Fibroblast of skin of scalp (primary cell): Measurements from ENCODE around the gene CCHCR1.

Experiments
- DNase-seq: peaks from one replicate; pipeline ENCODE4 v3.0.0-alpha.2; 2013

Gene CCHCR1

DNA sequence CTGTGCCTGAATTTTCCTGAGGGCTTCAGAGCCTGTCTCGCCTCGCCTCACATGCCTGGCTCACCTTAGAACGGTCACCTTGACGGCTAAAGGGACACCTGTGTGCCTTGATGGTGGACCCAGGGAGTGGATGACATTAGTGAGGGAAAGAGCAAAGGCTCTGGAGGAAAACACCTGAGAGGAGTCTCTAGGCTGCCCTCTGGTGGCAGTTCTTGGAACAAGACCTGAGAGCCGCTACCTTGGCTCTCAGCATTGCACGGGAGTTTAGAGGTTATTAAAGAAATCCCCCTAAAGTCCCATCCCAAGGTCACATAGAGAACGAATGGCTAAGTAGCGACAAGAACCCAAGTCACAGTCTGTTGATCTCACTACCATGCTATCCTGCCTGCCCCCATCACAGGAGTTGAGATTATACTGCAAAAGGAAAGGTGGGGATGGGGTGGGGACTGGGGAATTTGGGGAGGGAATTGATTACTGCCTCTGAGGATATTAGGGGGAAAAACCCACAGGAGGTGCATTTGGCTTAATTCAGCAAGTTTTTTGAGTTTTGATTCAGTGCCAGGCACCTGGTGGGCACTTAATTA lies 29.4 kb downstream of the CCHCR1 start:
- DNase-seq: peak; percentile 34

DNA sequence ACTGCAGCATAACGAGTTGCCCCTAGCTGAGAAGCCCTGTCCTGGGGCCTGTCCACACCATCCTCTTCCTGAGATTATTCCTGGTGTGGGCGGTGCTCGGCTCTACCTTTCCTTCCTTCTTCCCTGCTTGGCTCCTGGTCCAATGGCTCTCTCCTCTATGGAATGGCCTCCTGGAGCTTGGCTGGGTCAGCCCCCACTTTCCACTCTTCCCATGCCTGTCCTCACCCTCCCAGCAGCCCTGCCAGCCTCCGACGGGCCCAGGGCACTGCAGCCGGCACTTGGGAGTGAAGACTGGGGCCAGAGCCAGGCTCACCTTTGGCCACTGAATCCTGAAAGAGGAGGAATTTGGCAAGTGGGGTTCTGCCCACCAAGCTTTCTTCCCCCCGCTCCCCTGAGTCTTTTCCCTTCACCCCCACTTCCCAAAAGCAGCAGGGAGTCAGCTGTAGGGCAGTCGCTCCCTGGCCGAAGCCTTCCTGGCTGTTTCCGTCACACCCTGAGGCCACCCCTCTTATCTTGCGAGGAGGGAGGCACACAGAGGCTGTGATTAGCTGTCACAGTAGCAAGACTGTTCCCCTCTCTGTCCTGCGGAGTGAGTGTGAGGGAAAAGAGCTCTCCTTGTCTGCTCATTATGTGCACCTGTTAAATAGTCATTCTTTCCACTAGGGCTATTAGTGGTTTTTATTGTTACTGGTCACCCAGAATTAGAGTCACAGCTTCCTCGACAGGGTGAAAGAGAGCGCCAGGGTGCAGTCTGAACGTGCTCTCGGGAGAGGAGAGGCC lies 31.0 kb downstream of the CCHCR1 start:
- DNase-seq: no peak

DNA sequence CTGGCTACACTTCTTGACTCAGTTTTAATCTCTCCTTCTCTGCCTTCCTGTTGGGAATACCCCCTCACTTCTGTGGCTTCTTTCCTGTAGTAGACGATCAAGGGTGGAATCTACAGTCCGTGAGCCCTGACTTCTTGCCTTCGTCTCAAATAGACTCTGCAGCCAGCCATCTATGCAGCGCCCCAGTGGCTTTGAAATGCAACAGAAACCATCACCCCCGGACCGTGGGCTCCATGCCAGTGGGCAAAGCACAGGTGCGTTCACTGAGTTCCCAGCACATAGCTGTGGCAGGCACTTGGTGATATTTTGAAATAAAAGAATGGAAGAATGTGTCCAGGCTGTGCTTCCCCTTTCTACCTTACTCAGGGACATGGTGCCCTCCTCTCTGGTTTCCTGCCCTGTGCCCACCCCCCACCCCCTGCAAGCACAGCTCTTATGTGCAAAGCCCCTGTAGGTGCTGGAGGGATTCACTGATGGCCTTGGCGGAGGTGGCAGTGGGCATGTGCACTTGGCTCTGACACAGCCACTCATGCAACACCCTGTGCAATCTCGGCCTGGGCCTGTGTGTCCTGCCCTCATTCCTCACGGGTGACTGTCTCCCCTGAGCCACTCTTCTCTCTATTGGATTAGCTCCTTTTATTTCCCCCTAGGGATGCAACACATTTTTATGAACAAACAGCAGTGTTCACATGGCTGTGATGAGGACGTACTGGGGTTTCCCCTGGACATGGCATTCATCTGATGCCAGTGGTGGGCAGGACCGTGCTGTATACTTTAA lies 31.8 kb downstream of the CCHCR1 start:
- peak; percentile 84 for DNase-seq

DNA sequence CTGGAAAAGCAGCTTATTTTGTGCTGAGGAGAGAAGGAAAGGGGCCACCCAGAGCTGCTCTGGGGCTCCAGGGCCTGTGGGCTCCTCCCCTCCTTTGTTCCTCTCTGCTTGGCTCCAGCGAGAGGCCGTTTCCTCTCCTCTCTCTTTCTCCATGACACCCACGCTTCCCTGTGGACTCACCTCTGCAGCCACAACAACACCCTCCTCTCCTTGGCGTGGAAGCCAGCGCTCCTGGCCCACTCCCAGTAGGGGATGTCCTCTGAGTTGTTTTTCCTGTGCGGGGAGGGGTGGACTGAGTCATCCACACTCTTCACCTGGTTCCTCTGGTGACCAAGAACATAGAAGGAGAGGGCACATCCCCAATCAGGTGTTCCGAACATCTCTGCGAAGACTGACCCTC lies 32.4 kb downstream of the CCHCR1 start:
- DNase-seq: no peak

DNA sequence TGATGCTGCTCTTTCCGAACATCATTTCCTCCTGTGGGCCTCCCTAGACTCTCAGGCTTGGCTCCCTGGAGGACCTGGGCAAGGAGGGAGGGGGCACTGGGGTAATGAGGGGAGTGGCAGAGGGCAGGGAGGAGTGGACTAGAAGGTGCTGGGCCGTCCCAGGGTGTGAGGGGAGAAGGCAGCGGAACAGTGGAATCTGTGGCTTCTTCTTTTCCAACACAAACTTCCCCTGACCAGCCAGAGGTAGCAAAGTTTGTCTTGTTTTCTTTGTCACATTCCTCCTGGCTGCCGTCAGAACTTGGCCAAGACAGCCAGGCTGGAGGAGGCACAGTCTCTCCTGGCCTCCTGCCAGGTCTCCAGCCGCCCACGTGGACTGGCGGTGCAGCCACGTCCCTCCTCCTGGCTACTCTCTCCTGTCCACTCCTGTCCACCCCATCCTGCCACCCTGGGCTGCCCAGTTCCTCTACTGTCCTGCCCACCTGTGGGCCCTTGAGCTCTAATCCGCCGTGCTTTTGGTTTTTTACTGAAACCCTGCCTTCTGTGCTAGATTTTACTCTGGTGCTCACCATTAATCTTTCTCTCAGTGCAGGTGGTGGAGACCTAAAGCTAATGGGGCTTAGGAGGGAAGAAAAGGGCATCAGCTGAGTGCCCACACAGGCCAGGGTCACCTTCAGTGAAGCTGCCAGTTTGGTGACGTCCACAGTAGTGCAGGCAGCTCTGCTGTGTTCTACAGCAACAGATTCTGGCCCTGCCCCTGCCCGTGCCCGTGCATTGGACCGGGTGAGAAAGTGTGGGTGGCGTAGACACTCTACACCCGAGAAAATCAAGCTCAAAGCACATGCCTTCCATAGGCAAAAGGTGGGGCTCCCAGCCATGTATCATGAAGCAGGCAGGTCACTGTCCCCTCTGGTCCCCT lies 34.6 kb downstream of the CCHCR1 start:
- peak; percentile 70 for DNase-seq

DNA sequence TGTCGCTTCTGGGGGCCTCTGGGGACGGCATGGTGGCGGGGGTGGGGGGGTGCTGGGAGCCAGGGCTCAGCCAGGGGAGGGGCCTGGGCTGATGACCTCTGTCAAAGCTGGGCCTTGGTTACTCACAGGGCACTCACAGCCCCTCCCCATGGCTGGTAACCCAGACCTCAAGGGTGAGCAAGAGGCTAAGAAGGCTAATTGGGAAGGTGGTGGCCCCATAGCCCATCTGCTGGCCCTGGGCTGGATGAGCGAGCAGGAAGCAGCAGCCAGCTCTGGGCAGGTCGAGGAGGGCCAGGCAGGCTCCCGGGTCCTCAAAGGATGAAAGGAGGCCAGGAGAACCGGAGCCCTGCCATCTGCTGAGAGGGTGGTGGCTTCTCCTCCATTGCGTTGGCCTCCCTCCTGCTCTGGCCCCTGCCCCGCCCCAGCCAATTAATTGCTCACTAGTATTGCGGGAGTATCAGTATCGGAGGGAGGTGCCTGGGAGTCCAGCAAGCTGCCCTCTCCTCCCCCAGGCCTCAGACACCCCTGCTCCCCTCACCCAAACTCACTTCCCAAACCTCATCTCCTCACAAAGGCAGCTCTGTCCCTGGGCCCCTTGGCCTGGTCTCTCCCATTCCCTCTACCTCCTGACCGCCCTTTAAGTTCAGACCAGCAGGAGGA lies 36.3 kb downstream of the CCHCR1 start:
- no peak for DNase-seq

DNA sequence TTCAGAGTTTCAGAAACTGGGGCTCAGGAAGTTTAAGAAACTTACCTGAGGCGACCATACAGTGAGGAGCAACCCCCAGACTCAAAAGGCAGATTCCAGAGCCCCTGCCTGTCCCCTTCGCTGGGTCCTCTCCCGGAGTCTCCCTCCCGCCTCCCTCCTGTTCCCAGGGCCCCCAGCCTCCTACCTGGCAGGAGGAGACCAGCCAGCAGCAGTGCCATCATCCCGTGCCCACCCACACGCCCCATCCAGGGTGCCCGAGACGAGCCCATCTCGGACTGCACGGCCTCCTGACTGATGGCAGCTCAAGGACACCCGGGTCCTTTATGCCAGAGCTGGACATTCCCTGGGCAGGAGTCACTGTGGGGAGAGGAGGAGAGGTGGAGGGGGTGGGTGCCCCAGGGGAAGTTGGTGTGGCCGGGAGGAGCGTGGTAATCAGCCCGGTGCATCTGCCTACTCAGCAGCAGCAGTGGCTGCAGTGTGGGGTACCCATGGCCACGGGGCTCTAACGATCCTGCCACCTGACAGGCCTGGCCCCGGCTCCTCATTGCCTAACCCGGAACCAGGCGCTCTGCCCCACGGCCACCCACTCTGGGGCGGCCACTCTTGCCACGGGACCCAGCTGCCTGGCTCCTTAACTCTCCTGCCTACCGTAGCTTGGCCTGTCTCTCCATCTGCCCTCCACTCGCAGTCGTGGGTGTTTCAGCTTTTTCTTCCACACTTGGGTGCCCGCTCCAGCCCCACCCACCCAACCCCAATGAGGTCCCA lies 37.3 kb downstream of the CCHCR1 start, which contains the start of gene CDSN:
TSS of gene CDSN (minus strand) at position 296 of the 765 bp plus-strand sequence. CDS start at position 269, 27 bp downstream.
- DNase-seq: no peak

DNA sequence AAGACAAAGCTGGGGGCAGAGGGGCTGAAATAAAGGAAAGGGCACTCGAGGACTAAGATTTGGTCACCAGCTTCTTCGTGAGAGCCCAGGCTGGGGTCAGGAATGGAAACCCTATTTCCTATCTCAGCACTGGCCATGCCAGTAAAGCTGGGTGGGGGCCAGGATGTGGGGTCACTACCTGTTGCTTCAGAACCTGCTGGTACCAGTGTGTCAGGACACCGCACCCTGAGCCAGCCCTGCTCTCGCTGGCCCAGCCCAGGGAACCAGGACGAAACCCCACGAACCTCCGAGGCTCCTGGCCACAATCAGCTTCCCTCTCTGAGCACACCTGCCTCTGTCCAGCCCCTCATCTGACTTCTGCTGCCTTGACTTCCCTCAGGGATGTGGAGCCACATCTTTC lies 39.4 kb downstream of the CCHCR1 start:
- DNase-seq: no peak

DNA sequence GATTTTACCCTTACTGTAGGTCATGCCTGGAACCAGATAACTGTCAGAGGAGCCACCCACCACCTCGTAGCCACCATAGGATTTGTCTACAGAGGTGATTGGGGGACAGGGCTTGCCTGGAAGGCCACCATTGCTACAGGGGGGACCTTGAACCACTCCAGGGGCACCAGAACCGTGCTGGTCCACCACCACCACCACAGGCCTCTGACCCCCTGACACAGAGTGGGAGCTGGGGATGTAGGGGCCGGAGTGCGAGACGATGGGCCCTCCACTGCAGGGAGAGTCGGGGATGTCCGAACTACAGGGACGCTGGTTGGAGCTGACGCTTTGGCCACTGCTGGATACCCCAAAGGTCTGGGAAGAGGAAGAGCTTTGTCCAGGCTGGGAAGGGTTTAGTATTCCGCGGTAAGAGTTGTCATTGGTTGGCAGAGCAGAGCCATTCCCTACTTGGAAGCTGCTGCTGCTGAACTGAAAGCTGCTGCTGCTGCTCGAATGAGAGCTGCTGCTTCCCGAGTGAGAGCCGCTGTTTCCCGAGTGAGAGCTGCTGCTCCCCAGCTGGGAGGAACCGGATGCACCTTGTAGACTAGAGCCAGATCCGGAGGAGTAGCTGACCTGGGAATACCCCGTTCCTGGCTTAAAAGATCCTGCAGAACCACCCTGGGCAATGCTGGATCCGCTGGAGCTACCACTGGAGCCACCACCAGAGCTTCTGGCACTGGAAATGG lies 40.8 kb downstream of the CCHCR1 start:
- DNase-seq: peak; percentile 19

DNA sequence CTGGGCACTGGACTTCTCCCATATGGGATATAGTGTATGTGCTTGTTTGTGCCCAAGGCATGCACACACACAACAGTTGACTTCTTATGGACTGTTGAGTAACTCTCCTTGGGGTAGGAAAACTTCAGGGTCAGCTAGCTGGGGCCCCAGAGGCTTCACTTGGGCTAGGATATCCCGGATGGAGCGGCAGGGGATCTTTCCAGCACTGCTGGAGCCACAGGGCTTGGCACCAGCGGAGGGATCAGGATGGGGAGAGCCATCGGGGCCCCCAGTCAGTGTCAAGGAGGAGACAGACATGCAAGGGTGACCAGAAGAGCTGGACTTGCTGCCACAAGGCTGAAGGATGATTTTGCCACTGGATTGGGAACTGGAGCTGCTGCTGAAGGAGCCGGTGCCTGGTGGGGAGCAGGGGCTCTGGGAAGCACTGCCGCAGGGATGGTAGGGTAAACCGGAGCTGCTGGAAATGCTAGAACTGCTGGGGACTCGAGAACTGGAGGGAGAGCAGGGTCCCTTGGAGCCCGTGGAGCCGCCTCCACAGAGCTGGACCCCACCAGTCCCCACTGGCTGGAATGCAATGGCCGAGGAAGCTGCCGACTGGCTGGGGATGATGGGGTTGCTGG lies 41.6 kb downstream of the CCHCR1 start:
- no peak for DNase-seq

DNA sequence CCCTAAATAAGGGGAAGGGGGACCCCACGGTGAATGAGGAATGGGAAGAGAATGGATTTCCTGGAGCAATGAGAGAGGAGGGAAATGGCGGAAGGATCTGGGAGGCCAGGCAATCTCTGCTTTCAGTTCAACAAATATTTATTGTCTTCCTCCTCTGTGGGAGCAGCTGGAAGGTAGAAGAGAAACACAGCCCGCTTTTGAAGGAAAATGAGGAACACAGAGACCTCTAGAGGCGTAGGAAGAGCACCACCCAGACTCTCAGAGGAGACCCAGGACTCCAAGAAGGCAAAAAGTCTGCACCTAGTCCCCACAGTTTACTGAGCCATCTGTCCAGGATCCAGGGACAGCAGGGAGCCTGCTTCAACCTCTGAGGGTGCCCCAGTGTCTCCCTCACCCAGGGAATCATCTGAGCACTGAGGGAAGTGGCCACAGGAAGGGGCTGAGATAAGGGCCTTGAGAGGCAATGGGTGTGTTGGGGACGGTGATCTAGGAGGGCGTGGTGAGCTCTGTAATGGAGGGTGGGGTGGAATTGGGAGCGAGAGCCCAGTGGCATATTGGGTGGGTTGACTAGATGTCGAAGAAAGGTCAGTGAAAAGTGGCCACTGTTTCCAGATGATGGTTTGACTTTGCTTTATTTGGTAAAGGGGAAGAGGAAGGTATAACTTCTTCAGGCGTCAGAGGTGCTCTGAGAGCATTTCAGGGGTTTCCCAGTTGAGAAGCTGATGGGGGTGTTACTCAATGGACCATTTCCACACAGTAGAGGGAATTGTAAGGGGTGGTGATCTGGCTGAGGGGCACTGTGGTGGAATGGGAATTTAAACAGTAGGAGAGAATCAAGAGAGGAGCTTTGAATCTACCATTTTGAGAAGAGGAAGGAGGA lies 42.4 kb downstream of the CCHCR1 start:
- peak; percentile 74 for DNase-seq

DNA sequence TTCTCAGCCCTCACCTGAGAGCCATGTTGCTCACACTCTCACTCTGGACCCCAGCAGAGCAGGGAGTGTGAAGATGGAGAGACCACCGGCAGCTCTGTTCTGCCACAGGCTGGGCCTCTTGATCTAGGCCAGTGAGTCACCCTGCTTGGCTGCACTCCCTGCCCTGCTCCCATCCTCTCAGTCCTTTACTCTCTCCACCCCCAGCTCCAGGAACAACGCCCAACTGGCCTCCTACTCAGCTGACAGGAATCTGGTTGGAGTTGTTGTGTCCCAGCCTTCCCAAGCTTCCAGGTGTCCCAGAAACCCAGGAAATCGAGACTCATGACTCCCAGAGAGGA lies 43.1 kb downstream of the CCHCR1 start, which contains the start of gene PSORS1C1:
TSS of gene PSORS1C1 (plus strand) at position 260 of the 338 bp plus-strand sequence. CDS start 14,833 bp downstream, outside the sequence.
- peak; percentile 98 for DNase-seq

DNA sequence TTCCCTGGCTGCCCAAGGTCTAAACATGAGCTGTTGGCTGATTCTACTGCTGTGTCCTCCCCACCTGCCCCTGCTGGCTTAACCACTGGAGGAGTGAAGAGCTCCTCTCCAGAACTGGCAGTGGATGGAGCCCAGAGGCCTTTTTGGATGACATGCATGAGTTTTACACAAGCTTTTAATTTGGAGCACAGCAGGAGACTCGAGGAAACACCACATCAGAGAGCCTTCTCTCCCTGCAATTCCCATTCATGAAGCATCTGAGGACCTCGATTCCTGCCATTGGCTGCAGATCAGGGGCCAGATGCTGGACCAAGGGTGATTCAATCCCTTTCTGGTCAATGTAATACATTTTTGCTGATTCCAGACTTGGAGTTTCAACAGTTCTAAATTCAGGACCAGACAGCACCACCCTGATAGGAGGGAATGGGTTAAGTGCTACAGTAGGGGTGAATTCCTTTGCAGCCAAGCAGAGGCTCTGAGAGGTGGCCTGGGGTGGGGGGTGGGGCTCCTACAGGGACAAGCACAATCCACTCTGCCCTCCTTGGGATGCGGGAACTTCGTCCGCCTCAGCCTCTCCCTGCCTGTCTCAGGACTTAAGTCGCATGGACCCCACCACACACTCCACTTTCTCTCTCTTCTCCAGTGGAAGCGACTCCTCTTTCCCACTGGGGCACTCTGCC lies 43.6 kb downstream of the CCHCR1 start:
- peak; percentile 95 for DNase-seq

DNA sequence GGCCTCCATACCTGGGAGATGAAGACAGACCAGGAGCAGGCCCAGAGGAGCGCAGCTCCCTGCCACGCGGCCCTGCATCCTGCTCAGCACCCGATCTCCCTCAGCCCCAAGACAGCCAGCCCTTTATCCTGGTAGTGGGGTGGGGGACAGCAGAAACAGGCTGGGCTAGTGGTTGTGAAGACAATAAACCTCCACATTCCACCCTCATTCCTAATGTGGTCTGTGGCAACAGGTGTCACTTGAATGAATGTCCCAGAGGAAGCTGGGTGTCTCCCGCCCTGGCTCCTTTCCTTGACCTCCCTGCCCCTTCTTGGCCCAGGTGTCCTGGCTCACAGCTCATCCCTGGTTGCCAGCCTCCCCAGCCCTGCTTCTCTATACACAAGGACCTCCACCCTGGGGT lies 45.1 kb downstream of the CCHCR1 start, which contains the start of gene C6orf15:
TSS of gene C6orf15 (minus strand) at position 98 of the 400 bp plus-strand sequence. CDS start at position 78, 20 bp downstream.
- DNase-seq: no peak

DNA sequence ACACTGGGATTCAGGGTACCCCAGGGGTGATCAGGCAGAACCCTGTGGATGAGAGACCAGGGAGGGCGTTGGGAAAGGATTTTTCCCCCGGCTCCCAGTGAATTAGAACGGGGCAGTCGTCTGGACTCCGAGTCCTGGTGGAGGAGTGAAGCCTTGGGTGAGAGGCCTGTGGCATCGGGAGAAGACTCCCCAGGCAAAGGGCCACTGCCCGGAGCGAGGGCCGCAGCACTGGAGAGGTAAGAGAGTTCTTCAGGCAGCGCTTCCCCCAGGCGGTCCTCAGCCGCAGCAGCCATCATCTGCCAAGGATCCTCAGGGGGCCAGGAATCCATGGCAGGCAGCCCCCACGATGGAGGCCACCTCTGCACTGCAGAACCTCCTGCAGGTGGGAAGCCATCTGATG lies 45.9 kb downstream of the CCHCR1 start:
- no peak for DNase-seq

DNA sequence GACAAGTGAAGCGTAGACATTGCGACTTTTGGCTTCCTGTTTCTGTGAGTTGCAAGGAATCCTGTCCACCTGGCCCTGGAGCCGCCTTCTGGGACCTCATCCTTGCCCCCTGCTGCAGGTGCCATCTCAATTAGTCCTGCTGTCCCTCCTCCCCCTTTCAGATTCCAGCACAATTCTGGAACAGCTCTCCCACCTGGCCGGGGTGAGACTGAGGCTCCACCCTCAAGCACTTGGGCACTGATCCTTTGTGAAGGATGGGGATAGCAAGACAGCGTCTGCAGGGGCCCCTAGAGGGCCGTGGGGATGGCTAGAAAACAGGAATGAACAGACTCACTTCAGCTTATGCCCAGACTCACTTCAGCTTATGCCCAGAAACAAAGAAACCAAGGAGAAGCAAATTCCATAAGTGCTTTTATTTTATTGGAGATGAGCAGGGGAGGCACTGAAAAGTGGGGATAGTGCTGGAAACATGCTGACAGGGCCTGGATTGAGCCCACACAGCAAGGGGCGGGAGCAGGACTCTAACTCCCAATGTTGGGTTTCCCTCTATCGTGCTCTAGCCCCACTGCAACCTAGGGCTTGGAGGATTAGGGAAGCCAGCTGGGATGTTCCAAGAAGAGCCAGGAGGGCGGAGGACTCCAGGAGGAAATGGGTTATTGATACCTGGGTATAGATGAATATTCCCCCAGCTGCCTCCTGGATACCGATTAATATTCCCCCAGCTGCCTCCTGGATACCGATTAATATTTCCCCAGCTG lies 46.6 kb downstream of the CCHCR1 start:
- DNase-seq: no peak

DNA sequence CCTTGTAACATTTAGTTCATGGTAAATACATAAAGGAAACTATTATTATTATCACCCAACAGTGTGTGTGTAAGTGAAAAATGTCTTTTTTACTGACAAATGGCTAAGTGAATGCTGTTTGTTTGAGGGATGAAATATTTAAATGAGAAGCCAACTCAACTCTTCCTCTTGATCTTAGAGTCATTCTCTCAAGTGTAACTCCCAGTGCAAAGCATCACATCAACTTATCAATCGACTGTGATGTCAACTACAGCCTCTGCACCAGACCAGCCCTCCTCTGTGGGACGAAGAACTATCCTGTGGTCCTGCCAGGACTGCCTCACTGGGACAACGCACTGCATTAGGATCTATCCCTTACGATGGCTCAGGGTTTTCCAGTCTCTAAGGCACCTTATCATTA lies 50.5 kb downstream of the CCHCR1 start:
- no peak for DNase-seq
